Tibial nerve (tissue), 4 donors: ENCODE data around the gene CACTIN.

ENCODE experiments used
- EP300 ChIP-seq, 2 donors: sonication (generic); formaldehyde crosslinking; IDR thresholded peaks; one replicate each; pipeline ENCODE4 v1.6.1; 2017; ENCODE audit warnings: antibody characterized with exemption in 2 of 2, mild to moderate bottlenecking in 1 of 2
- POLR2A ChIP-seq, 2 donors: fragments of 450-650 bp; IDR thresholded peaks; one replicate each; pipeline ENCODE4 v1.6.1; 2017; ENCODE audit warnings: antibody characterized with exemption in 2 of 2, mild to moderate bottlenecking in 2 of 2, moderate library complexity in 2 of 2
- TF ChIP-seq, protein P1 (sequence below), 5 experiments: fragments of 200-600 bp in 3 of 5; fragments of 450-650 bp in 2 of 5; sonication (generic) in 3 of 5; IDR thresholded peaks; one replicate each; pipeline ENCODE4 v1.5.1; 2016 to 2019; ENCODE audit warnings: antibody characterized with exemption in 5 of 5, mild to moderate bottlenecking in 3 of 5, moderate library complexity in 2 of 5

GRCh38 chr19:3638208-3639193 lies 11.9 kb upstream of the CACTIN start:
- TF ChIP-seq, protein P1, sequence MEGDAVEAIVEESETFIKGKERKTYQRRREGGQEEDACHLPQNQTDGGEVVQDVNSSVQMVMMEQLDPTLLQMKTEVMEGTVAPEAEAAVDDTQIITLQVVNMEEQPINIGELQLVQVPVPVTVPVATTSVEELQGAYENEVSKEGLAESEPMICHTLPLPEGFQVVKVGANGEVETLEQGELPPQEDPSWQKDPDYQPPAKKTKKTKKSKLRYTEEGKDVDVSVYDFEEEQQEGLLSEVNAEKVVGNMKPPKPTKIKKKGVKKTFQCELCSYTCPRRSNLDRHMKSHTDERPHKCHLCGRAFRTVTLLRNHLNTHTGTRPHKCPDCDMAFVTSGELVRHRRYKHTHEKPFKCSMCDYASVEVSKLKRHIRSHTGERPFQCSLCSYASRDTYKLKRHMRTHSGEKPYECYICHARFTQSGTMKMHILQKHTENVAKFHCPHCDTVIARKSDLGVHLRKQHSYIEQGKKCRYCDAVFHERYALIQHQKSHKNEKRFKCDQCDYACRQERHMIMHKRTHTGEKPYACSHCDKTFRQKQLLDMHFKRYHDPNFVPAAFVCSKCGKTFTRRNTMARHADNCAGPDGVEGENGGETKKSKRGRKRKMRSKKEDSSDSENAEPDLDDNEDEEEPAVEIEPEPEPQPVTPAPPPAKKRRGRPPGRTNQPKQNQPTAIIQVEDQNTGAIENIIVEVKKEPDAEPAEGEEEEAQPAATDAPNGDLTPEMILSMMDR (IDR thresholded peaks at IDR 0.05) = no peak
- TF ChIP-seq POLR2A (IDR thresholded peaks at IDR 0.05) (no peak), EP300 (IDR thresholded peaks at IDR 0.05) (no peak)
